HepG2 (cell line): ENCODE measurements around the gene MAPK13. TPM values are rescaled to one million over a fixed set of nuclear protein-coding genes. Genes with fewer than 3 reads are reported as not detected.

Experiments used
- ASH2L ChIP-seq: fragments of 300-600, 200-600 bp; sonication (generic); IDR thresholded peaks from 2 replicates; pipeline ENCODE4 v1.7.0; 2017; ENCODE audit warnings: low read depth, mild to moderate bottlenecking, moderate library complexity, mixed read lengths, low read length; ENCODE audit not compliant: insufficient read length
- CHCHD3 ChIP-seq: sonication (generic); formaldehyde crosslinking; IDR thresholded peaks from 2 replicates; pipeline ENCODE4 v1.8.0; 2022; ENCODE audit warnings: mild to moderate bottlenecking, missing genetic modification reagents, moderate library complexity
- EHMT2 ChIP-seq: fragments of 200-600 bp; sonication (generic); IDR thresholded peaks from 2 replicates; pipeline ENCODE4 v1.7.0; 2017; ENCODE audit warnings: antibody characterized with exemption, low read depth, low read length, borderline replicate concordance
- EZH2 ChIP-seq: conservative IDR thresholded peaks from 2 replicates; pipeline ENCODE4 v1.6.1; 2012; ENCODE audit warnings: mild to moderate bottlenecking, low read depth, low read length, moderate library complexity
- HNF4G ChIP-seq, 2 experiments: sonication (generic) in 1 of 2; formaldehyde crosslinking in 1 of 2; IDR thresholded peaks; 2 replicates each; pipeline versions ENCODE4 v1.4.0 to v1.6.1; 2011 to 2020; ENCODE audit warnings: borderline replicate concordance in 2 of 2, low read depth in 2 of 2, mild to moderate bottlenecking in 2 of 2, low read length in 1 of 2, missing genetic modification reagents in 1 of 2, moderate library complexity in 1 of 2
- HOXA3 ChIP-seq: sonication (generic); formaldehyde crosslinking; IDR thresholded peaks from 2 replicates; pipeline ENCODE4 v1.5.0; 2020; ENCODE audit warnings: missing genetic modification reagents
- NBN ChIP-seq: fragments of 450-650 bp; conservative IDR thresholded peaks from 2 replicates; pipeline ENCODE4 v1.6.1; 2017
- NFE2L2 ChIP-seq: fragments of 150-350 bp; IDR thresholded peaks from 2 replicates; pipeline ENCODE4 v1.6.1; 2014; ENCODE audit warnings: low read length
- RAD21 ChIP-seq: fragments of 450-650 bp; formaldehyde crosslinking; IDR thresholded peaks from 2 replicates; pipeline ENCODE4 v1.5.0; 2020; ENCODE audit warnings: mild to moderate bottlenecking
- RBM39 ChIP-seq: fragments of 200-400 bp; formaldehyde crosslinking; IDR thresholded peaks from one replicate; pipeline ENCODE4 v1.6.1; 2018; ENCODE audit warnings: antibody characterized with exemption, mild to moderate bottlenecking, low read depth, low read length; ENCODE audit not compliant: poor library complexity, severe bottlenecking
- RXRB ChIP-seq: IDR thresholded peaks from 2 replicates; pipeline ENCODE4 v1.6.1; 2016; ENCODE audit warnings: borderline replicate concordance, missing genetic modification reagents, missing compliant biosample characterization
- TAF1 ChIP-seq: sonication (generic); formaldehyde crosslinking; IDR thresholded peaks from 2 replicates; pipeline ENCODE4 v1.4.0; 2020; ENCODE audit warnings: missing genetic modification reagents
- TEAD3 ChIP-seq: optimal IDR thresholded peaks from 2 replicates; pipeline ENCODE3; 2016; ENCODE audit warnings: borderline replicate concordance
- TP53 ChIP-seq: sonication (generic); formaldehyde crosslinking; conservative IDR thresholded peaks from 2 replicates; pipeline ENCODE4 v1.4.0; 2020; ENCODE audit warnings: missing genetic modification reagents
- ZFYVE20 ChIP-seq: sonication (generic); formaldehyde crosslinking; IDR thresholded peaks from 2 replicates; pipeline ENCODE4 v1.8.0; 2023; ENCODE audit warnings: low read depth, mild to moderate bottlenecking, moderate library complexity, missing genetic modification reagents, borderline replicate concordance
- ZKSCAN8 ChIP-seq: IDR thresholded peaks from 2 replicates; pipeline ENCODE4 v1.6.1; 2016; ENCODE audit warnings: borderline replicate concordance, missing genetic modification reagents, missing compliant biosample characterization
- ZNF124 ChIP-seq: sonication (generic); formaldehyde crosslinking; IDR thresholded peaks from 2 replicates; pipeline ENCODE4 v1.4.0; 2020; ENCODE audit warnings: missing genetic modification reagents
- ZNF432 ChIP-seq: sonication (generic); formaldehyde crosslinking; IDR thresholded peaks from 2 replicates; pipeline ENCODE4 v1.5.0; 2020; ENCODE audit warnings: missing genetic modification reagents, mild to moderate bottlenecking, borderline replicate concordance
- ZNF737 ChIP-seq: sonication (generic); formaldehyde crosslinking; IDR thresholded peaks from 2 replicates; pipeline ENCODE4 v1.5.0; 2020; ENCODE audit warnings: missing genetic modification reagents, mild to moderate bottlenecking, borderline replicate concordance
- polyA plus RNA-seq, 8 experiments: library from polyadenylated mRNA; depleted of rRNA in 3 of 8; stranded (reverse) in 7 of 8; unstranded in 1 of 8; fragments of >200 nt; fragmentation: Illumina TruSeq in 4 of 8; extraction: Trizol in 4 of 8; gene quantifications; 2 replicates each; pipeline versions ENCODE4 v1.2.1 to v1.2.3, GENCODE V29; 2011 to 2016; ENCODE audit warnings: low read depth in 4 of 8, missing spikeins in 1 of 8, mixed read lengths in 1 of 8; ENCODE audit not compliant: insufficient read depth in 1 of 8
- total RNA-seq, 5 experiments: library from RNA; depleted of rRNA; stranded (reverse); fragments of >200 nt; fragmentation: Illumina TruSeq; extraction: Trizol; gene quantifications; 2 replicates each; pipeline ENCODE4 v1.2.3, GENCODE V29; 2016; ENCODE audit warnings: low read depth in 1 of 5
- TF ChIP-seq, protein P1 (sequence below): IDR thresholded peaks from 2 replicates; pipeline ENCODE4 v1.6.1; 2016
- TF ChIP-seq, protein P2 (sequence below): sonication (generic); formaldehyde crosslinking; conservative IDR thresholded peaks from 2 replicates; pipeline ENCODE4 v1.8.0; 2022; ENCODE audit warnings: mild to moderate bottlenecking, moderate library complexity, missing genetic modification reagents
- TF ChIP-seq, protein P3 (sequence below): sonication (generic); formaldehyde crosslinking; IDR thresholded peaks from 2 replicates; pipeline ENCODE4 v1.4.0; 2020; ENCODE audit warnings: missing genetic modification reagents, borderline replicate concordance

MAPK13 gene
- total and polyA plus RNA-seq, 2 of the 13 experiments (the other 11 are each of a cell fraction or from before 2014, with no cell fraction given), result 12.7 to 43.4 TPM

DNA sequence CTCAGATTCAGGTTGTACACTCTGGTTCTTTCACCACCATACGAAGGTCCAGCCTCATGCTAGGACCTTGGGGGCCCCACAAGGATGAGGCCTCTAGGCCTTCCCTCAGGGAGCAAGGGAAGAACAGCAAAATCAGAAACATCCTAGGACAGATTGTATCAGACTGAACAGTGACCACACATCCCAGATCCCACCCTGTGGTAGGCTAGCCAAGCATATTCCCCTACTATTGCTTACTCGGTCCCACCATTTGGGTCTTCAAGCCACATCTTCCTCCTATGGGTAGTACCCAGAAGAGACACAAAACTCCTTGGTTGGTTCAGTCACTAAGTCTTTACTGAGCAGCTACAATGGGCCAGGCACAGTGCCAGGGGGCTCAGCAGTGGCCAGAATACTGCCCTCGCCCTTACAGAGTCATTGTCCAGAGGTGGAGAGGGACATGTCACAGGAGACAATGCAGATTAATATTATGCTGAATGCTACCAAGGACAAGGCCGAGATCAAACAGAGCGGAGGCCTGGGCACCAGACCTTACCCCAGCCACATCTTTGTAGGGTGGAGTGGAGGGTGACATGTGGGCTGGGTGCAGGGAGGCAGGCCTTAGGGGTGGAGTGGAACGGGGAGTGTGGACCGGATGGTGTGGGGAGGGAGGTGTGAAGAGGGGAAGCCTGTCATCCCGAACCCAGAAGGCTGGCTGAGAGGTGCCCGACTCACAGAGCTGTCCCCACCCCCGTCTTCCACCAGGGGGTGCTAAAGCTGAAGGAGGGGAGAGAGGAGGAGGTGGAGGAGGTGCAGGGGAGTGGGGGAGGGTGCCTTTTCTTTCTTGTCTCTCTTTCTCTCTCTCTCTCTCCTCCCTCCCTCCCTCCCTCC, 6.8 kb upstream of the MAPK13 start (continued):
- no peak for TF ChIP-seq ZFYVE20 (CRISPR knock-in tag)
- TF ChIP-seq, protein P1, sequence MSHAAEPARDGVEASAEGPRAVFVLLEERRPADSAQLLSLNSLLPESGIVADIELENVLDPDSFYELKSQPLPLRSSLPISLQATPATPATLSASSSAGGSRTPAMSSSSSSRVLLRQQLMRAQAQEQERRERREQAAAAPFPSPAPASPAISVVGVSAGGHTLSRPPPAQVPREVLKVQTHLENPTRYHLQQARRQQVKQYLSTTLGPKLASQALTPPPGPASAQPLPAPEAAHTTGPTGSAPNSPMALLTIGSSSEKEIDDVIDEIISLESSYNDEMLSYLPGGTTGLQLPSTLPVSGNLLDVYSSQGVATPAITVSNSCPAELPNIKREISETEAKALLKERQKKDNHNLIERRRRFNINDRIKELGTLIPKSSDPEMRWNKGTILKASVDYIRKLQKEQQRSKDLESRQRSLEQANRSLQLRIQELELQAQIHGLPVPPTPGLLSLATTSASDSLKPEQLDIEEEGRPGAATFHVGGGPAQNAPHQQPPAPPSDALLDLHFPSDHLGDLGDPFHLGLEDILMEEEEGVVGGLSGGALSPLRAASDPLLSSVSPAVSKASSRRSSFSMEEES (CRISPR knock-in tag), result no peak
- no peak for TF ChIP-seq HOXA3 (CRISPR knock-in tag)
- TF ChIP-seq HNF4G (IDR thresholded peaks at IDR 0.05; ENCODE audit: borderline replicate concordance, low read depth, low read length), result 0 out of 2 replicates have a peak, but pooled peaks have one; percentile 11
- no peak for TF ChIP-seq HNF4G (CRISPR knock-in tag; IDR thresholded peaks at IDR 0.05; ENCODE audit: borderline replicate concordance, low read depth)
- peak; percentile 17 for TF ChIP-seq TEAD3
- TF ChIP-seq RXRB (CRISPR knock-in tag), result no peak
- no peak for TF ChIP-seq TAF1
- TF ChIP-seq ZNF124 (CRISPR knock-in tag), result no peak
- TF ChIP-seq, protein P2, sequence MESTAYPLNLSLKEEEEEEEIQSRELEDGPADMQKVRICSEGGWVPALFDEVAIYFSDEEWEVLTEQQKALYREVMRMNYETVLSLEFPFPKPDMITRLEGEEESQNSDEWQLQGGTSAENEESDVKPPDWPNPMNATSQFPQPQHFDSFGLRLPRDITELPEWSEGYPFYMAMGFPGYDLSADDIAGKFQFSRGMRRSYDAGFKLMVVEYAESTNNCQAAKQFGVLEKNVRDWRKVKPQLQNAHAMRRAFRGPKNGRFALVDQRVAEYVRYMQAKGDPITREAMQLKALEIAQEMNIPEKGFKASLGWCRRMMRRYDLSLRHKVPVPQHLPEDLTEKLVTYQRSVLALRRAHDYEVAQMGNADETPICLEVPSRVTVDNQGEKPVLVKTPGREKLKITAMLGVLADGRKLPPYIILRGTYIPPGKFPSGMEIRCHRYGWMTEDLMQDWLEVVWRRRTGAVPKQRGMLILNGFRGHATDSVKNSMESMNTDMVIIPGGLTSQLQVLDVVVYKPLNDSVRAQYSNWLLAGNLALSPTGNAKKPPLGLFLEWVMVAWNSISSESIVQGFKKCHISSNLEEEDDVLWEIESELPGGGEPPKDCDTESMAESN, result no peak
- no peak for TF ChIP-seq NFE2L2
- TF ChIP-seq ZKSCAN8 (CRISPR knock-in tag), result no peak
- no peak for TF ChIP-seq NBN
- TF ChIP-seq EHMT2, result no peak
- TF ChIP-seq EZH2, result no peak
- no peak for TF ChIP-seq TP53 (CRISPR knock-in tag)
- TF ChIP-seq CHCHD3 (CRISPR knock-in tag), result no peak
- TF ChIP-seq ASH2L, result no peak
- no peak for TF ChIP-seq ZNF432 (CRISPR knock-in tag)
- peak; percentile 69 for TF ChIP-seq RAD21 (CRISPR knock-in tag)
- TF ChIP-seq, protein P3, sequence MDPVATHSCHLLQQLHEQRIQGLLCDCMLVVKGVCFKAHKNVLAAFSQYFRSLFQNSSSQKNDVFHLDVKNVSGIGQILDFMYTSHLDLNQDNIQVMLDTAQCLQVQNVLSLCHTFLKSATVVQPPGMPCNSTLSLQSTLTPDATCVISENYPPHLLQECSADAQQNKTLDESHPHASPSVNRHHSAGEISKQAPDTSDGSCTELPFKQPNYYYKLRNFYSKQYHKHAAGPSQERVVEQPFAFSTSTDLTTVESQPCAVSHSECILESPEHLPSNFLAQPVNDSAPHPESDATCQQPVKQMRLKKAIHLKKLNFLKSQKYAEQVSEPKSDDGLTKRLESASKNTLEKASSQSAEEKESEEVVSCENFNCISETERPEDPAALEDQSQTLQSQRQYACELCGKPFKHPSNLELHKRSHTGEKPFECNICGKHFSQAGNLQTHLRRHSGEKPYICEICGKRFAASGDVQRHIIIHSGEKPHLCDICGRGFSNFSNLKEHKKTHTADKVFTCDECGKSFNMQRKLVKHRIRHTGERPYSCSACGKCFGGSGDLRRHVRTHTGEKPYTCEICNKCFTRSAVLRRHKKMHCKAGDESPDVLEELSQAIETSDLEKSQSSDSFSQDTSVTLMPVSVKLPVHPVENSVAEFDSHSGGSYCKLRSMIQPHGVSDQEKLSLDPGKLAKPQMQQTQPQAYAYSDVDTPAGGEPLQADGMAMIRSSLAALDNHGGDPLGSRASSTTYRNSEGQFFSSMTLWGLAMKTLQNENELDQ (CRISPR knock-in tag), result no peak
- no peak for TF ChIP-seq RBM39
- no peak for TF ChIP-seq ZNF737 (CRISPR knock-in tag)
